Measurements from ENCODE around the gene SLC39A5.

Gene SLC39A5

DNA sequence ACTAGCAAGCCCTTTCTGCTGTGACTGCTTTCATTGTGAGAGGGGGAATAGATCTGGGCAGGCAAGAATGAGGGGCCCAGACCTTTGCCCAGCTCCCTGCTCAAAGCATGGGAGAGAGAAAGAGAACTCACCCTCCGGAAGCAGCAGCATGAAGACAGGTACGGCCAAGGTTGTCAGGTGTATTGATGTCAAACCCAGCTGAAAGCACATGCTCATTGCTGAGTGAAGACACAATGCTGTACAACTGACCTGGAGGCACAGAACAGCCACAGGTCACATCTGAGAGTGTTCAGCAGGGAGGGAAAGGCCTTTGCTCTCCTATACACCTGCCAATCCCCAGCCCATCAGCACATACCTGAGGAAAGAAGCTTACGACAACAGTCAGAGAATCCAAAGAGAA, 22.8 kb downstream of the SLC39A5 start:
- Histone ChIP-seq H3K4me3 (ENCODE audit: low read length) (no peak overlapping the region), H3K9ac (ENCODE audit: low read depth, low read length) (no peak overlapping the region), H3K27me3 (ENCODE audit: insufficient read depth, low read length) (no peaks in the 10 kb centered on the region), H3K4me1 (ENCODE audit: insufficient read depth, low read length) (peaks cover 13% of the 10 kb centered on the region), H3K9me3 (ENCODE audit: insufficient read depth, low read depth, low read length) (no peaks in the 10 kb centered on the region), H3K36me3 (ENCODE audit: insufficient read depth, low read length) (peaks cover 87% of the 10 kb centered on the region), H3K27ac (ENCODE audit: low read depth, low read length) (no peak overlapping the region)
- WGBS = 94% methylated on average over 3 of the region's 3 CpGs

- no peaks in the 10 kb centered on the region for H3K9me3 ChIP-seq (ENCODE audit: insufficient read depth, low read depth, low read length)
- no peak overlapping the region for H3K9ac ChIP-seq (ENCODE audit: low read depth, low read length)
- no peaks in the 10 kb centered on the region for H3K27me3 ChIP-seq (ENCODE audit: insufficient read depth, low read length)
- no peak overlapping the region for H3K27ac ChIP-seq (ENCODE audit: low read depth, low read length)
- no peak overlapping the region for H3K4me3 ChIP-seq (ENCODE audit: low read length)
- 97% methylated on average over 11 of the region's 11 CpGs for WGBS
- peaks cover 82% of the 10 kb centered on the region for H3K36me3 ChIP-seq (ENCODE audit: insufficient read depth, low read length)
- peaks cover 13% of the 10 kb centered on the region for H3K4me1 ChIP-seq (ENCODE audit: insufficient read depth, low read length)
Measured at GRCh38 chr12:56253091-56253490, 23.2 kb downstream of the SLC39A5 start.

DNA sequence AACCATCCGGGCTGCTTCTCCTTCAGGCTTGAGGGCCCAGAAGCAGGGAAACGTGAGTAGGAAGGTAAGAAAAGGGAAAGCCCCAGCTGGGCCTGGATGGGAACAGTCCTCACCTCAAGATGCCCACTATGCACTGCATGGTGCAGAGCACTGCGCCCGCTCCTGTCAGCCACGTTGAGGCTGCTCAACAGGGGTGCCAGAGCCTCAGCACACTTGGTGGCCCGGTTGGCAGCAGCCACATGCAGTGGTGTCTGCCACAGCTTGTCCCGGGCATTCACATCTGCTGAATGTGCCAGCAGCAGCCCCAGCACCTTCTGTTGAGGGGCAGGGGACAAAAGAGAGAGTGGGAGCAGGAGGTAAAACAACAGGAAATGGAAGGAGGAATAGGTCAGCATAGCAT, 25.8 kb downstream of the SLC39A5 start:
- no peak overlapping the region for H3K9ac ChIP-seq (ENCODE audit: low read depth, low read length)
- peaks cover 57% of the 10 kb centered on the region for H3K36me3 ChIP-seq (ENCODE audit: insufficient read depth, low read length)

DNA sequence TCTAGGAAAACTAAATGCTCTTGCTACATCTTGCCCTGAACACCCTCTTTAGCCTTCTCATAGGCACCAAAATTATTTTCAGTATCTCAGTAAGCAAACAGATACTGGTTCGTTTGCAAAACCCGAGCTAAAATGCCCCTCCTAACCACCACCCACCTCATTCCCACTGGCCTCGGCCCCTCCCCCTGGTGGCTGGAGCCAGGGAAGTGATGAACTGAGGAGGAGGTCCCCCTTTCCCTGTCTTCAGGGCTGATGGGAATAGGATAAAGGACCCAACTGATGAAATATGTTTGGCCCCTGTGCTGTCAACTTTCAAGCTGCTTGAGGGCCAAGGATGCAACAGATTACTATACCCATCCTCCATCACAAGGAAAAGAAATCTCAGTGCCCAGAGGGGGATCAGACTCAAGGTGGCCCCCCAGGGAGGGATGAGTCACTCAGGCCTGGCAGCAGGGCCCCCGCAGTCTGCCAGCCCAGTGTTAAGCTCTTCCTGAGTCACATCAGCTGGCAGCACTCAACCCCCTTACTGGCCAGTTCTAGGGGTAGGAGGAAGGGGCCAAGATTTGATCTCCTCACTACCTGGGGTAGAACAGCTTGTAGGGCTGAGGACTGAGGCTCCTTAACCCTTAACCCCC, 26.6 kb downstream of the SLC39A5 start:
- Histone ChIP-seq H3K4me1 (ENCODE audit: insufficient read depth, low read length) (peaks cover 18% of the 10 kb centered on the region), H3K27me3 (ENCODE audit: insufficient read depth, low read length) (no peaks in the 10 kb centered on the region), H3K9me3 (ENCODE audit: insufficient read depth, low read depth, low read length) (no peaks in the 10 kb centered on the region), H3K36me3 (ENCODE audit: insufficient read depth, low read length) (peaks cover 53% of the 10 kb centered on the region), H3K27ac (ENCODE audit: low read depth, low read length) (no peak overlapping the region), H3K4me3 (ENCODE audit: low read length) (peak overlapping the region; percentile 98), H3K9ac (ENCODE audit: low read depth, low read length) (no peak overlapping the region)
- WGBS = 54% methylated on average over 4 of the region's 4 CpGs

More for the DNA sequence above, 25.8 kb downstream of the SLC39A5 start:
- H3K9me3 ChIP-seq (ENCODE audit: insufficient read depth, low read depth, low read length) = no peaks in the 10 kb centered on the region
- H3K4me1 ChIP-seq (ENCODE audit: insufficient read depth, low read length) = peaks cover 18% of the 10 kb centered on the region
- no peak overlapping the region for H3K27ac ChIP-seq (ENCODE audit: low read depth, low read length)
- WGBS = 90% methylated on average over 7 of the region's 7 CpGs
- no peak overlapping the region for H3K4me3 ChIP-seq (ENCODE audit: low read length)
- no peaks in the 10 kb centered on the region for H3K27me3 ChIP-seq (ENCODE audit: insufficient read depth, low read length)

DNA sequence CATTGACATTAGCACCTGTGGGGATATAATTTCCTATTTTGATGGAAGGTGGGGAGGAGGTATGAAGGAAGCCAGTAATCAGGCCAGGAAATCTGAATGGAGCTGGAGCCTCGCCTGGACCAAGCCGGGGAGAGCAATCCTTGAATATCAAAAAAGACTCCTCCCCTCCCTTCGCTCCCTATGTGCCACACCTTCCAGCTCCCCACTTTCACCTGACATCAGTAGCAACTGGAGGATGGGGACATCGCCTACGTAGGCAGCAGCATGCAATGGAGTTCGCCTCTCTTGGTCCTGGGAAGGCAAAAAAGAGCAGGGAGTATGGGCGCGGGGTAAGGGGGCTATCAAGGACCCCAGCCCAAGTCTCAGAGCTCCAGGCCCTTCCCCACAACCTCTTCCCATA, 27.2 kb downstream of the SLC39A5 start:
- 34% methylated on average over 8 of the region's 8 CpGs for WGBS

GRCh38 chr12:56257491-56258067, 27.7 kb downstream of the SLC39A5 start:
- WGBS = under 1% methylated on average over 27 of the region's 27 CpGs
- no peaks in the 10 kb centered on the region for H3K9me3 ChIP-seq (ENCODE audit: insufficient read depth, low read depth, low read length)
- peaks cover 18% of the 10 kb centered on the region for H3K4me1 ChIP-seq (ENCODE audit: insufficient read depth, low read length)
- H3K27me3 ChIP-seq (ENCODE audit: insufficient read depth, low read length) = no peaks in the 10 kb centered on the region
- H3K36me3 ChIP-seq (ENCODE audit: insufficient read depth, low read length) = peaks cover 42% of the 10 kb centered on the region
- peak overlapping the region; percentile 87 for H3K9ac ChIP-seq (ENCODE audit: low read depth, low read length)
- H3K4me3 ChIP-seq (ENCODE audit: low read length) = peak overlapping the region; percentile 98
- H3K27ac ChIP-seq (ENCODE audit: low read depth, low read length) = peak overlapping the region; percentile 28; the same call in 1 of the 2 replicates

More for the DNA sequence above, 27.2 kb downstream of the SLC39A5 start:
- Histone ChIP-seq H3K36me3 (ENCODE audit: insufficient read depth, low read length) (peaks cover 47% of the 10 kb centered on the region), H3K27ac (ENCODE audit: low read depth, low read length) (peak overlapping the region; percentile 28; the same call in 1 of the 2 replicates), H3K4me3 (ENCODE audit: low read length) (peak overlapping the region; percentile 98), H3K4me1 (ENCODE audit: insufficient read depth, low read length) (peaks cover 18% of the 10 kb centered on the region), H3K9me3 (ENCODE audit: insufficient read depth, low read depth, low read length) (no peaks in the 10 kb centered on the region), H3K9ac (ENCODE audit: low read depth, low read length) (peak overlapping the region; percentile 87; the same call in 1 of the 2 replicates), H3K27me3 (ENCODE audit: insufficient read depth, low read length) (no peaks in the 10 kb centered on the region)

- Histone ChIP-seq H3K27me3 (ENCODE audit: insufficient read depth, low read length) (no peaks in the 10 kb centered on the region), H3K9me3 (ENCODE audit: insufficient read depth, low read depth, low read length) (no peaks in the 10 kb centered on the region), H3K4me3 (ENCODE audit: low read length) (peak within 1 kb of the TSS; percentile 98), H3K9ac (ENCODE audit: low read depth, low read length) (peak within 1 kb of the TSS; percentile 87), H3K27ac (ENCODE audit: low read depth, low read length) (peak within 1 kb of the TSS; percentile 37; the same call in 1 of the 2 replicates), H3K36me3 (ENCODE audit: insufficient read depth, low read length) (peaks cover 35% of the 10 kb centered on the region), H3K4me1 (ENCODE audit: insufficient read depth, low read length) (peaks cover 18% of the 10 kb centered on the region)
- 1% methylated on average over 77 of the region's 78 CpGs for WGBS
Measured at GRCh38 chr12:56258068-56258819, 28.4 kb downstream of the SLC39A5 start, which contains the start of gene ANKRD52. Gene ANKRD52 (minus strand): TSS chr12:56258384. CDS start chr12:56258269, 115 bp downstream.

DNA sequence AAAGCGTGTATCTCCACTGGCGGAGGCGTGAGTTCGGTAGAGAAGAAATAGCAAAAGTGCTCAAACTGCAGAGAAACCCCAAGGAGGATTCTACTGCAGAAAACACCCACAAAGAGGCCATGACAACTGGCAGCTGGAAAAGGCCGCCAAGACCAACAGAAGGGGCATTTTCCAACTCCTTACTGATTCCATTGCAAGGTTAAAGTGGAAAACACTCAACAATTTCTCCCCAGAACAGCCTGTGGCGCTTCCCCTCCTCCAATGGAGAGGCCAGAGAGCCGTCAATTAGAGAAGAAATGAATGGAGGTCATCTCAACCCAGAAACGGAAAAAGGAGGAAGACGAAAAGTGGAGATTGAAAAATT, 29.0 kb downstream of the SLC39A5 start:
- H3K4me3 ChIP-seq (ENCODE audit: low read length) = peak overlapping the region; percentile 98
- H3K27me3 ChIP-seq (ENCODE audit: insufficient read depth, low read length) = no peaks in the 10 kb centered on the region
- no peaks in the 10 kb centered on the region for H3K9me3 ChIP-seq (ENCODE audit: insufficient read depth, low read depth, low read length)
- 35% methylated on average over 9 of the region's 9 CpGs for WGBS
- peak overlapping the region; percentile 37; the same call in 1 of the 2 replicates for H3K27ac ChIP-seq (ENCODE audit: low read depth, low read length)
- H3K4me1 ChIP-seq (ENCODE audit: insufficient read depth, low read length) = peaks cover 18% of the 10 kb centered on the region
- peaks cover 29% of the 10 kb centered on the region for H3K36me3 ChIP-seq (ENCODE audit: insufficient read depth, low read length)
- peak overlapping the region; percentile 87 for H3K9ac ChIP-seq (ENCODE audit: low read depth, low read length)

GRCh38 chr12:56260380-56260779, 30.5 kb downstream of the SLC39A5 start:
- Histone ChIP-seq H3K36me3 (ENCODE audit: insufficient read depth, low read length) (peaks cover 15% of the 10 kb centered on the region), H3K9me3 (ENCODE audit: insufficient read depth, low read depth, low read length) (no peaks in the 10 kb centered on the region), H3K9ac (ENCODE audit: low read depth, low read length) (no peak overlapping the region), H3K27ac (ENCODE audit: low read depth, low read length) (no peak overlapping the region), H3K27me3 (ENCODE audit: insufficient read depth, low read length) (no peaks in the 10 kb centered on the region), H3K4me3 (ENCODE audit: low read length) (no peak overlapping the region), H3K4me1 (ENCODE audit: insufficient read depth, low read length) (peaks cover 18% of the 10 kb centered on the region)
- WGBS = 88% methylated on average over 8 of the region's 8 CpGs

DNA sequence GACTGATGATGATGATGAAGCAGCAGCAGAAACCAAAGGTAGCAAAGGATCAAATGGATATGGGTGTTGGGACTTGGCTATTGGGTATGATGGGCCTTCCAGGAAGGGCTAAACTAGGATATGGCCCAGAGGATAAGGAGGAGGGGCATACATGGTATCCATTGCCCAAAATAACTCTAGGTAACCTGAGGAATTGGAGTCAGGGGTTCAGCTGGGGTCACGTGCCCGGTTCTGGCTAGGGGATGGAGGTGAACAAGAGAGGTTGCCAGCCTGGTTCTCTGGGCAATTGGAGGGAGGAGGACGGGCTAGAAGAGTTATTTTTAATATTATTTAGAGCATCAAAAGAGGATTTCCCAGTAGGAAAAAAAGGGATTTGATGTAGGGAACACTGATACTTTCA, 31.1 kb downstream of the SLC39A5 start:
- Histone ChIP-seq H3K4me3 (ENCODE audit: low read length) (no peak overlapping the region), H3K9ac (ENCODE audit: low read depth, low read length) (no peak overlapping the region), H3K4me1 (ENCODE audit: insufficient read depth, low read length) (peaks cover 17% of the 10 kb centered on the region), H3K27ac (ENCODE audit: low read depth, low read length) (no peak overlapping the region), H3K36me3 (ENCODE audit: insufficient read depth, low read length) (peaks cover 9% of the 10 kb centered on the region), H3K27me3 (ENCODE audit: insufficient read depth, low read length) (no peaks in the 10 kb centered on the region), H3K9me3 (ENCODE audit: insufficient read depth, low read depth, low read length) (no peaks in the 10 kb centered on the region)
- 94% methylated on average over 3 of the region's 3 CpGs for WGBS

Data from HUES64 (cell line).